ENCODE data around the gene TUFM.
"Not testable (repeated sequence)": the region's sequence is repeated elsewhere in the genome, so short reads cannot be mapped to it uniquely, and the experiment has no call there.

The TUFM gene

DNA sequence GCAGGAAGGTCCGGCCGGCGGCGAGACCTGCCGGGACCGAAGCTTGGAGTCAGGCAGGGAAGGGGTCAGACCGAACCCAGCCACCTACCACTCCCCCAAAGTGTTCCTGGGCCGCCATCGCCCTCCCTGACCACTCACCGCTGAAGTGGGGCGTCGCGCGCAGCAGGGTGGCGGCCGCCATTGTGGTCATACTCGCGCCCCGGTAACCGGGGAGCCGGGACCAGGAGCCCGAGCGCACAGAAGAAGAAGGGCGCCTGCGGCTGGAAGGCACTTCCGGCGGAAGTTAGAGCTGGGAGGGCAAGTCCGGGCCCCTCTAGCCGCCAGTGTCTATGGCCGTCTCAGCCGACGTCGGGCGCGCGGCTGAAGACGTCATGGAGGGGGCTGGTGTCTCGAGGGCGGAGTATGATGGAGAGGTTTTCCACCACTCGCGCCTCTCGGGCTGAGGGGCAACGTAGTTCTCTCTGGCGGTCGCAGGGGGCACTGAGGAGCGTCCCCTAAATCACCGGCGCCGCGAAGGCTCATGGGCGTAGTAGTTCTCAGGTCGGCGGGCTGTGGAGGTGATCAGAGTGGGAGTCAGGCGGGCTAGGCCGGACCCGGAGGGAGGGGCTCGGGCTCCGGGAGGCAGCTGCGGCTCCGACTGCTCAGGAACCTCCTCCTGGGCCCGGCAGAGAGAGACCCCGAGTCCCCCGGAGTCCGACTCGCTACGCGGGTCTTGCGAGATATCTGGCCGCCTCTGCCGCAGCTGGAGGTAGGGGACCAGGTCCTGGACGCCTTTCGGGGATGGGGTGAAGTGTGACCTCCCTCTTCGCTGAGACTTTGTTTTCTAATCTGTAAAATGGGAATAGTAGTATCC lies at the start of gene TUFM:
Gene TUFM, minus strand, starts transcription at position 269 of the 853 bp plus-strand sequence. Its CDS starts 79 bp downstream, at position 190.
- peak; percentile 98 for DNase-seq (ENCODE audit: low spot score)

DNA sequence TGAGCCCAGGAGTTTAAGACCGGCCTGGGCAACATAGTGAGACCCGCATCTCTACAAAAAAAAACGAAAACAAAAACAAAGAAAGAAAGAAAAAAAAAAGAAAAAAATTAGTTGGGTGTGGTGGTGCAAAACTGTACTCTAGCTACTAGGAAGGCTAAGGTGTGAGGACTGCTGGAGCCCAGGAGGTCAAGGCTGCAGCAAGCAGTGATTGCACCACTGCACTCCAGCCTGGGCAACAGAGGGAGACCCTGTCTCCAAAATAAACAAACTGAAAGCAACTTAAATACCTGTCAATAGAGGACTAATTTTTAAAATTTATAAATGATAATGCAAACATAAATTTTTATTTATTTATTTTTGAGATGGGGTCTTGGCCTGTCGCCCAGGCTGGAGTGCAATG lies 49.5 kb upstream of the TUFM start:
- no peak for DNase-seq (ENCODE audit: low spot score)

DNA sequence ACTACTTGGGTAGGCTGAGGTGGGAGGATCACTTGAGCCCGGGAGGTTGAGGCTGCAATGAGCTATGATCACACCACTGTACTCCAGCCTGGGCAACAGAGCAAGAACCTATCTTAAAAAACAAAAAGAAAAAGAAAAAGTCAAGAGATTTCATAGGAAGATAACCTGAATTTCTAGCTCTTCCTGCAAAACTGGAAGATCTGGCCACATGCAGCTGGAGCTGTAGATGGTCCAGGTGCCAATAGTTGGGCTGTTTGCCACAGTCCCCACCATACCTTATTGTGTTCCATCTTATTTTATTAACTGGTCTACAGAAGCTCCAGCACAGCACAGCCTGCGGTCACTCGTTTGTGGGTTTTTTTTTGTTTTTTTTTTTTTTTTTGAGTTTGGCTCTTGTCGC lies 47.1 kb upstream of the TUFM start:
- no peak for DNase-seq (ENCODE audit: low spot score)

DNA sequence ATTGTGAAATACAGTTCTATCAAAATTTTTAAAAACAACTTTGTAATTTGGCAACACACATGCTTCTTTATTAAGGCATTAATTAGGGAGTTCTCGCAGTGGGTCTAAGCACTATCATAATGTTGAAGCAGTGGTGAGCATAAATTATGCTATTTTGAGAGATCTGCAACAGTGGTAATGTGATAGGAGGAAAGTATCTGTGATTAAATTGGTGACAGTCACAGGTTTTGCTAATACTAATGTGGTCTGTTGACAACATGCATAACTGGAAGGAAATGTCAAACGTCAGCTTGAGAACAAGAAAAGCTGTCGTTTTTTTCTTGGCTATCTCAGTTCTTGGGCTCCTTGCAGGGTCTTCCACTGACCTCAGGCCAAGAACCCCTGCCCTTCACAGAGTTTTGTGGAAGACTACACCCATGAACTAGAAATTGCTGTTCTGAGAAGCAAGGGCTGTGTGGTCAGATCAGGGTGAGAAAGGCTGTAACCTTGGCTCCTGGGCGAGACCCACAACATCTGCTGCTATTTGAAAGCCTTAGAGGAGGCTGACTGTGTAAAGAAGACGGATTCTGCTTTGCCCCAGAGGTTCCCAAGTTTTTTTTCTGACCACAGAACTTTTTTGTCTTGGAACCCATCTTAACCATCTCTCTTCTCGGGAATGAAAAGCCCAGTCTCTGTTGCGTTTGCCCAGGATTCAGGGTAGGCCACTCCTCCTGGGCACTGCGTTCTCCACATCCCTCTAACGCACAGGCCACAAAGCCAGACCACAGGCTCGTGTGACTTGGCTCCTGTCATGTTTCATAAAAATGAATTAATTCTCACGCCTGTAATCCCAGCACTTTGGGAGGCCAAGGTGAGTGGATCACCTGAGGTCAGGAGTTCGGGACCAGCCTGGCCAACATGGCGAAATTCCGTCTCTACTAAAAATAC lies 46.1 kb upstream of the TUFM start:
- DNase-seq (ENCODE audit: low spot score) = no peak

DNA sequence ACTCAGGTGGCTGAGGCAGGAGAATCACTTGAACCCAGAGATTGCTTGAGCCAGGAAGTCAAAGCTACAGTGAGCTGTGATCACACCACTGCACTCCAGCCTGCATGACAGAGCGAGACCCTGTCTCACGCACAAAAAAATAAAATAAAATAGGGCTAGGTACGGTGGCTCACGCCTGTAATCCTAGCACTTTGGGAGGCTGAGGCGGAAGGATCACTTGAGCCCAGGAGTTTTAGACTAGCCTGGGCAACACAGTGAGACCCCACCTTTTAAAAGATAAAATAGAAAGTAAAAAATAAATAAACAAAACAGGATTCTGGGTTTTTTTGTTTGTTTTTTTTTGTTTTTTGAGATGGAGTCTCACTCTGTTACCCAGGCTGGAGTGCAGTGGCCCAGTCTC lies 44.2 kb upstream of the TUFM start:
- DNase-seq (ENCODE audit: low spot score) = not testable (repeated sequence)

DNA sequence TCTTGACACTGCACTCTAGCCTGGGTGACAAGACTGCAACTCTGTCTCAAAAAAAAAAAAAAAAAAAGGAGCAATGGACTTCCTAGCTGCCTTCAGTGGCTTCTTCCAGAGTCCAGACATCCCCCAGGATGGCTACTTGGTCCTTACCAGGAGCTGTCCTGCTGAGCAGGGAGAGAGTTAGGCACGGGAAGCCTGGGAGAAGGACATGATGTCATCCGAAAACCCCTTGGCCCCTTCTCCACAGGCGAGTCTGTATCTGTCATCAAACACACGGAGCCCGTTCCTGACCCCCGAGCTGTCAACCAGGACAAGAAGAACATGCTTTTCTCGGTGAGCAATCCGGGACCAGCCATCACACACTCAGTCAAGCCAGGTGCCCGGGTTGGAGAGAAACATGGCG lies 40.8 kb upstream of the TUFM start:
- DNase-seq (ENCODE audit: low spot score) = no peak

DNA sequence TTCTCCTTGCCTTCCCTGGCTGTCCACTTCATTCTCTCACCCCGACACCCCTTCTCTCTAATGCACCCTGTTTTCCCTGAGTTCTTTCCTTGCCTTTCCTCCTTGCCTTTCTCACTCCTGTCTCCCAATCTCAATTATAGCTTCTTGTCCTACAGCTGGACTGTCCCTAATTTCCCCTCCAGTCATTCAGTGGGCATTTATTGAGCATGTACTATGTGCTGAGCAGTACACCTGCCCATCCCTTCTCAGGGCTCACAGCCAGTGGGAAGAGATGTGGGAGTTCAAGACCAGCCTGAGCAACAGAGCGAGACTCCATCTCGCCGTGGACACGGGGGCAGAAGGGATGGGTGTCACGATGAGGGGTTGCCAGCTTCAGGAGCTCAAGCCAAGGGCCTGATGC lies 37.9 kb upstream of the TUFM start:
- DNase-seq (ENCODE audit: low spot score) = no peak

DNA sequence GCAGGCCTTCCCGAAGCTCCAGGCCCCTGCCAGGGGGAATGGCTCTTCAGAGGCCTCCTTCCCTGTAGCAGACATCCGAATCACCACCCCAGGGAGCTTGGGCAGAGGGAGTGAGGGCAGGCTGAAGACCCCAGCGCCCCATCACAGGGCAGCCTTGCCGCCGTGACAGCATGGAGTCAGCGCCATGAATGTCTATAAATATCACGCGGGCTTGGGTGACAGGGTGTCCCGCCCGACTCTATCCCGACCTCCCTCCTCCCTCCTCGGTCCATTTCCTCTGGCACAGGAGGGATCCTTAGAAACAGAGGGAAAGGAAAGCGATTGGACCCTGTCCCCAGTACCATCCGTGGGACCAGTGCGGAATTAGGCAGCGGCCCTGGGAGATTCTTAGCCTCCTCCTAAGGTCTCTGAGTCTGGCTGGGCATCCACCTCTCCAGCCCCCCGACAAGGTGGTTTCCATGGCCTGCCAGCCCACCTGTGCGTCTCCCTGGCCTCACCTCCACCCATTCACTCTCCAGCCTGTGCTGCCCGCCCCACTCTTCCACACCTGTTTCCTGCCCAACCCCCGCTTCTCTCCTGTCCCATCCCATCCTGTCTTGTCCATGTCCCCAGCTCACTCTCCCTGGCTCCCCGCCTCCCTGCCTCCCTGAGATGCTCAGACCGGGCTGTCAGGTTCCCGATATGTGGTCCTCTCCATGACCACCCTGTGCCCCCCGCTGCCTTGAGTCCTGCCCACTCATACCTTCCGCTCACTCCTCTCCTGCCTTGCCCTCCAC lies 37.3 kb upstream of the TUFM start:
- no peak for DNase-seq (ENCODE audit: low spot score)

DNA sequence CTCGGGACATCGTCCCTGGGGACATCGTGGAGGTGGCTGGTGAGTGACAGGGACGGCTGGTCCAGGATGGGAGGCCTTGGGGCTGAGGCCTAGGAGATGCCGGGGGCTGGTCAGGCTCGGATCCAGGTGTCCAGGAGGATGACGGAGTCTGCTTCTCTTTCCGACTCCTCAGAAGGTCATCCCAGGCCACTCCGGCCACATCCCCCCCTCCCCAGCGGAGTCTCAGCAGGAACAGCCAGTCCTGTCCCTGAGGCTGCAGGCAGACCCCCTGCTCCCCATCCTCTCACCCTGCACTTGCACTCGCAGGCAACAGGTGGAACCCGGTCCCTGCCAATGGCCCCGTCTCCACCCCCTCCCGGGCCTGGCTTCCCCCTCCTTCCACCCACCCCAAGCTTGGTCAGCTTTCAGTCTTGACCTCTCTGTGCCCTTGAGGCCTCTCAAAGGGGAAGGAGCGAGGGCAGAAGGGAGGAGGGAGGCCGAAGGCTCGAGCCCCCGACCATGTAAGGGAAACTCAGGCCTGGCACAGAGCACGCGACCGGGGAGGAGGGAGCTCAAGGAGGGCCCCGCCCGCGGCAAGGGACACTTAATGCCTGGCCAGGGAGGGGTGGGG lies 36.5 kb upstream of the TUFM start:
- DNase-seq (ENCODE audit: low spot score) = no peak

DNA sequence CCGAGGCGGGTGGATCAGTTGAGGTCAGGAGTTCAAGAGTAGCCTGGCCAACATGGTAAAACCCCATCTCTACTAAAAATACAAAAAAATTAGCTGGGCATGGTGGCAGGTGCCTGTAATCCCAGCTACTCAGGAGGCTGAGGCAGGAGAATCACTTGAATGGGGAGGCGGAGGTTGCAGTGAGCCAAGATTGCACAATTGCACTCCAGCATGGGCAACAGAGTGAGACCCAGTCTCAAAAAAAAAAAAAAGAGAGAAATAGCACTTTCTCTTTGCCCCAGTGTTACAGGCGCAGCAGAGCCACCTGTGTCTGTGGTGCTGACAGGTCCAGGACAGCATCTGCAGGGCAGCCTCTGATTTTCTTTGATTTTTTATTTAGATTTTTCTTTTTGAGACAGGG lies 35.4 kb upstream of the TUFM start:
- not testable (repeated sequence) for DNase-seq (ENCODE audit: low spot score)

DNA sequence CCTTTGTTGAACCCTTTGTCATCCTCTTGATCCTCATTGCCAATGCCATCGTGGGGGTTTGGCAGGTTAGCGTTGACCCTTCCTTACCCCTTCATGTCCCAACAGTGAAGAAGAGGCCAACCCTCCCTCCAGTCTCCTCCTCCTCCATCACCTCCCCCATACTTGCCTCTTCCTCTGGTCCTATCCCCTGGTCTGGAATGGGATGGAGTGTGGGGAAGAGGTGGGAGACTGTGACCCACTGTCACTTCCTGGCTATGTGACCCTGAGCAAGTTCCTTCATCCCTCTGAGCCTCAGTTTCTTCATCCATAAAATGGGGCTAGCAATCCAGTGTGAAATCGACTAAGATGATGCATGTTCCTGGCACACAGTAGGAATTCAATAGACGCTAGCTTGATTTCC lies 34.8 kb upstream of the TUFM start:
- no peak for DNase-seq (ENCODE audit: low spot score)

DNA sequence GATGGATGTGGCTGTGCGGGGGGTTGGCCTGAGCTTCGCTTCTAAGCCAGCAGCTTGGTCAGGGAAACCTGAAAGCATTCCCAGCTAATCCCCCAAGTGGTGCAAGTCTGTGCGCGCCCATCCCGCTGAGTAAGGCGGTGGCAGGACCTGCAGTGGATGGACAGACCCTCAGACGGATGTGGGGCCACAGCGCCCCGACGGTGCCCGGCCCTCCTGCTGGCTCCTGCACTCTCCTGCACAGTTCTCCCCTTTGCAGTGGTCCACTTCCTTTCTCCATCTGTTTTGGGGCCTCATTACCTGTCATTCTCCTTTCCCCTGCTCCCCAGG lies 34.4 kb upstream of the TUFM start:
- no peak for DNase-seq (ENCODE audit: low spot score)

DNA sequence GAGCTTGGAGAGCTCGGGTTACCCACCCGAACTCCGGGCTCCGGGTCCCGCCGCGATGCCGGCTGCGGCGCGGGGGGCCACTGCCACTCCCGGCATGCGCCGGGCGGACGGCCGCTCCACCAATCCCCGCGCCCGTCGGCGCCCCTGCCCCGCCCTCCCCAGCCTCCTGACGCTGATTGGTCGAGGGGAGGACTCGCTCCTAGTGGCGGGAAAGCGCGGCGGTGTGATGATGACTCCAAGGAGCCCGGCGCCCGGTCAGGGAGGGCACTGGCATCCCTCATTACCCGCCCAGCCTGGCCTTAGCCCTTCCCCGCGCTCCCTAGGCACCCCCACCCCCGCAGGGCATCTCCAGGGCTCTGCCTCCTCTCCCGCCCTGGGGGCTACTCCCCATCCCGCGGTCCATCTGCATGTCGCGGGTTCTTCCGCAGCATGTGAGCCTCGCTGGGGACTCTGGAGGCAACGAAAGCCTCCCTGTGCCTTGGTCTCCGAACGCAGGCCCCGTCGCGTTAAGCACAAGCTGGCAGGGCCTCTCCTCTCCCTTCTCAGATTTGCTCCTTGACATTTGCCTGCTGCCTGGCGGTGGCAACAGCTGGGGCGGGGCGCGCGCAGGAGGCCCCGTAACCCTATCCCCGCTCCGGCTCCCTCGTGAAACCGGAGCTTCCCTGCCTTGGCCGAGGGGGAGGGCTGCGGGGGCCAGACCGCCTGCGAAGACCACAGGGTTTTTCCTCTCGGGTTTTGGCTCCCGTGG lies 33.9 kb upstream of the TUFM start:
- peak; percentile 89 for DNase-seq (ENCODE audit: low spot score)

DNA sequence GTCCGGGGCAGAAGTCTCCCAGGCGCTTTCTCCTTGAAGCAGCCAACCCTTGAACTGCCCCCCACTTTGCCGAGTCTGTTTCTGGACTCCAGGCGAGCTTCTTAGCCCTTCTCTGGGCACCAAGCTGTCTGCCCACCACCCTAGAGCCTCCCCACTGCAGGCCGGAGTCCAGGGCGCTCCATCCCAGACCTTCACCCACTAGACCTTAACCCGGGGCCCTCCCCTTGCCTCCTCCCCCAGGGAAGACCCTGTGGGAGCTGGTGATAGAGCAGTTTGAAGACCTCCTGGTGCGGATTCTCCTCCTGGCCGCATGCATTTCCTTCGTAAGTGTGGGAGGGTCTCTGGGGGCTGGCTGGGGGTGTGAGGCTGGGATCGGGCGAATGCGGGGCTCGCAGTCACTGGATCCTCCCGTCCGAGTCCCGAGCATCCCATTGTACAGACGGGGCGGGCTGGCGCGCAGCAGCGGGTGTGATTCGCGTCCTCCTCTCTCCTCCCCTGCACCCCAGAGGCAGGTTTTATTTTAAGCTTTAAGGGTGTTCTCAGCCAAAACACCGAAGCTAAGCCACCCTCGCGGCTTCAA lies 33.2 kb upstream of the TUFM start:
- no peak for DNase-seq (ENCODE audit: low spot score)

DNA sequence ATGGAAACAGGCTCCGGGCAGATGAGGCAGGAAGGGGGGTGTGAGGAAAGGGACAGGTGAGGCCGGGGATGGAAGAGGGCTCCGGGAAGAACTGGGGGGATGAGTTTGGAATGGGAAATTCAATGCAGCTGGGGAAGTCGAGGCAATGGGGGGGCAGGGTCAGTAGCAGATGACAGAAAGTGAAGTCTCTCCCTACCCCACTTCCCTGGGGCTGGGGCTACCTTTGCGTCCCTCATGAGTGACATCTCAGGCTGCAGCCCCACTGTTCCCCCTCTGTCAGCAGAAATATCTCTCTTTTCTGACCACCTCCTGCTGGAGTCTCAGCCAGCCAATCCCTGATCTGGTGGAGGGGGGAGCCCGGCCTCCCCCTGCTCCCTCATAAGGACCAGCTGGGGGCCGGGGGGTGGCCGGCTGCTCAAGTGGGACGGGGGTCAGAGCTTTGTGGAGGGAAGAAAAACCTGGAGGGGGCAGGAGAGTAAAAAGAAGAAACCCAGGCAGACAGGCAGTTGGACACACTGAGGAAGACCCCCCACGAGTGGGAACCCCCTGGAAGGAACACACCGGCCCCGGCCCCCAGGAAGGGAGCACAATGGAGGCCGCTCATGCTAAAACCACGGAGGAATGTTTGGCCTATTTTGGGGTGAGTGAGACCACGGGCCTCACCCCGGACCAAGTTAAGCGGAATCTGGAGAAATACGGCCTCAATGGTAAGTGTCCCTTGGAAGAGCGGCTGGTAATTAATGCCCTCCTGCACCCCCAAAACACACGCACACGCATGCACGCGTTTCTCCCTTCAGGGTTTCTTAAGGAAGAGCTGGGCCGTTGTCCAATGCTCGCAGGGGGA lies 32.2 kb upstream of the TUFM start, which contains the start of gene ATP2A1:
Gene ATP2A1, plus strand, starts transcription at position 406 of the 844 bp plus-strand sequence. Its CDS starts 184 bp downstream, at position 590.
- DNase-seq (ENCODE audit: low spot score) = no peak

DNA sequence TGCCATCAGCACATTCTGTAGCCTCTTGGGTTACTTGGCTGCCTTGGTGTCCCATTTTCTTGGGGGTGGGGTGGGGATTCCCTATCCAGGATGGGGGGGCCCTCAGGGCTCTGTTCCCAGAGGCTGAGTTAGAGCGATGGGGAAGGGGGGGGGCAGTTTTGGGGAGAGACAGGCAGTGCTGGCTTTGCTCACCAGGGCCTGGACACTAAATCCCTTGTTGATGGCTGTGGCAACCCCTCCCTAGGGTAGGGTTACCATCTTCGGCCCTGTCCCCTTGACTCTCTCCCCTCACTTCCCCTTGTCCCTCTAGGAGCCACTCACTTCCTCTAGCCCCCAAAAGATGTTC lies 31.5 kb upstream of the TUFM start:
- no peak for DNase-seq (ENCODE audit: low spot score)

DNA sequence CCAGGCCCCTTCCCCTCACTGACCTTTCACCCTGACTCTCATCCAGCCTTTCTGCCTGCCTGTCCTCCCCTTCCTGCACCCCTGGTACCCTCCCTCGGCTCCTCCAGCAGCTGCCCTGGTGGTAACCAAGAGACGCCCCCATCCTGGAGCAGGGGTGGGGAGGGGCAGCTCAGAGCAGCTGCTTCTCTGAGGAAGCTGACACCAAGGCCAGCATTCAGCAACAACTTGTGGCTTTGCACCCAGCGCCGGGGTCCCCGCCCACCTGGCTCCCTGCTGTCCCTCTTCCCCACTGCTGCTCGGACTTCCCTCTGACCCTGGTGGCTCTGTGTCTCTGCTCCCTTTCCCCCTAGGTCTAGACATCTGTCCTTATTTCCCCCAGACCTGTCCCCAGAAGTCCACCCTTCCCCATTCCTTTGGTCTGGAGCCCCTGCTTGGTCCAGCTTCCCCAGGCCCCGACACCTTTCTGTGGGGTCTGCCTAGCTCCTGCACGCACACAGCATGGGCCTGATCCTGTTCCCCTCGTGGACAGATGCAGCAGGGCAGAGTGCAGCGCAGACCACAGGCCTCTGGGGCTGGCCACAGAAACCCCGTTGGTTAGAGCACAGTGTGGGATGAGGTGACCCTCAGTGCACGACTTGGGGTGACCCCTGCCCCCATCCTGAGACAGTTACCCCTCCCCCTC lies 31.0 kb upstream of the TUFM start:
- no peak for DNase-seq (ENCODE audit: low spot score)

DNA sequence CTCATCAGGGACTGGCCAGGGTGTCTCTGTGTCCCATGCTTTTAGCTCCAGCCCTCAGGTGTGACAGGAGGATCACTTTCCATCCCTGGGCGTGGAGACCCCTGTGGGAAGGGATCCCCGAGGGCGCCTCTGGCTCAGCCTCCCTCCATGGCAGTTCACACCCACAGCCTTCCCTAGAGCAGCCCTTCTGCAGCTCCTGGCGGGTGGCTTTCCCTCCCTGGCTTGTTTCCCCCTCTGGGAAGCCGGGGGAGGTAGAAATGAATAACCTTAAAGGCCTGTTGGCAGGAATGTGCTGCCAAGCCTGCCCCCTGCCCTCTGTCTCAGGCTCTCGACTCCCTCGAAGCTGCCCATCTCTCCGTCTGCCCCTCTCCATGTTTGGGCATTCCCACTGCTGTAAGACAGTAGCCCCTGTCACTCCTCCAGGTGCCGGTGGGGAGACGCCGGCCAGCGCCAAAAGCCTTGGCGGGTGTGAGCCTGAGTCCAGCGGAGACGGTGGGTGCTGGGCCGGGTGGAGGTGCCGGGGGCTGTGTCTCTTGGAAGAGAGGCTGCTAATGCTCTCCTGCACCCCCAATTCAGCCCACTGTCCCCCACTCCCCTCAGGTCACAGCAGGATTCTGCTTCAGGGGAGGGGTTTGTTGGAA lies 30.0 kb upstream of the TUFM start:
- DNase-seq (ENCODE audit: low spot score) = no peak
